Neural cell (in vitro differentiated cells): Measurements from ENCODE around the gene ARHGEF12. TPM values are rescaled to one million over a fixed set of nuclear protein-coding genes. Genes with fewer than 3 reads are reported as not detected.

Experiments used
- H2AFZ ChIP-seq: fragments of 200-600, 300-800 bp; sonication (generic), shearing (Covaris generic); 2 replicates; pipeline ENCODE4 v1.6.0; 2014; ENCODE audit warnings: low read depth, mild to moderate bottlenecking, antibody characterized with exemption, low read length, moderate library complexity
- H3F3A ChIP-seq: fragments of 200-600 bp; shearing (Covaris generic); 2 replicates; pipeline ENCODE4 v1.6.1; 2016; ENCODE audit warnings: mild to moderate bottlenecking, moderate library complexity, mixed read lengths, antibody characterized with exemption, low read length; ENCODE audit not compliant: insufficient read depth, poor library complexity, severe bottlenecking
- H3K27ac ChIP-seq: fragments of 200-600, 300-800 bp; sonication (generic), shearing (Covaris generic); 2 replicates; pipeline ENCODE4 v1.5.1; 2014; ENCODE audit warnings: mild to moderate bottlenecking, low read length, moderate library complexity
- H3K27me3 ChIP-seq: fragments of 300-800, 200-600 bp; sonication (generic), shearing (Covaris generic); 2 replicates; pipeline ENCODE4 v1.6.0; 2014; ENCODE audit warnings: mild to moderate bottlenecking, low read depth, low read length, moderate library complexity; ENCODE audit not compliant: insufficient read depth
- H3K36me3 ChIP-seq: fragments of 300-800, 200-600 bp; sonication (generic), shearing (Covaris generic); 2 replicates; pipeline ENCODE4 v1.5.1; 2014; ENCODE audit warnings: mild to moderate bottlenecking, antibody characterized with exemption, low read length, moderate library complexity; ENCODE audit not compliant: insufficient read depth
- H3K4me2 ChIP-seq: fragments of 300-800, 200-600 bp; sonication (generic), shearing (Covaris generic); 2 replicates; pipeline ENCODE4 v1.6.0; 2014; ENCODE audit warnings: mild to moderate bottlenecking, low read length
- H3K4me3 ChIP-seq: fragments of 300-800, 200-600 bp; sonication (generic), shearing (Covaris generic); 2 replicates; pipeline ENCODE4 v1.5.1; 2014; ENCODE audit warnings: mild to moderate bottlenecking, low read length, moderate library complexity
- H3K79me2 ChIP-seq: fragments of 200-600 bp; shearing (Covaris generic); replicated peaks from 2 replicates; pipeline ENCODE4 v1.6.0; 2014; ENCODE audit warnings: mild to moderate bottlenecking, low read length, moderate library complexity; ENCODE audit not compliant: insufficient read depth
- H3K9ac ChIP-seq: fragments of 300-800, 200-600 bp; sonication (generic), shearing (Covaris generic); 2 replicates; pipeline ENCODE4 v1.6.1; 2016; ENCODE audit warnings: mild to moderate bottlenecking, low read length, mixed read lengths
- H3K9me2 ChIP-seq: fragments of 200-600 bp; shearing (Covaris generic); 2 replicates; pipeline ENCODE4 v1.6.1; 2016; ENCODE audit warnings: mild to moderate bottlenecking, low read length, mixed read lengths; ENCODE audit not compliant: insufficient read depth
- H3K9me3 ChIP-seq: fragments of 200-600, 300-800 bp; sonication (generic), shearing (Covaris generic); 2 replicates; pipeline ENCODE4 v1.6.1; 2016; ENCODE audit warnings: mild to moderate bottlenecking, mixed run types, low read length, moderate library complexity, mixed read lengths
- H4K20me1 ChIP-seq: fragments of 200-600 bp; shearing (Covaris generic); 2 replicates; pipeline ENCODE4 v1.6.1; 2016; ENCODE audit warnings: mild to moderate bottlenecking, mixed run types; ENCODE audit not compliant: insufficient read depth
- EP300 ChIP-seq: fragments of 450-650 bp; conservative IDR thresholded peaks from 2 replicates; pipeline ENCODE4 v1.6.1; 2014; ENCODE audit warnings: antibody characterized with exemption, mild to moderate bottlenecking, moderate library complexity; ENCODE audit not compliant: poor library complexity, severe bottlenecking
- EZH2 ChIP-seq: fragments of 200-600, 300-800 bp; shearing (Covaris generic), sonication (generic); IDR thresholded peaks from 2 replicates; pipeline ENCODE4 v1.6.1; 2014; ENCODE audit warnings: antibody characterized with exemption, low read length, borderline replicate concordance, mild to moderate bottlenecking; ENCODE audit not compliant: insufficient read depth, poor library complexity, severe bottlenecking
- MXI1 ChIP-seq: fragments of 450-650 bp; conservative IDR thresholded peaks from 2 replicates; pipeline ENCODE4 v1.6.1; 2014; ENCODE audit warnings: antibody characterized with exemption, mild to moderate bottlenecking; ENCODE audit not compliant: poor library complexity, severe bottlenecking
- POLR2AphosphoS5 ChIP-seq: IDR thresholded peaks from 2 replicates; pipeline ENCODE4 v1.6.1; 2012
- RAD21 ChIP-seq: fragments of 450-650 bp; conservative IDR thresholded peaks from 2 replicates; pipeline ENCODE4 v1.6.1; 2014; ENCODE audit warnings: antibody characterized with exemption, mild to moderate bottlenecking, moderate library complexity
- REST ChIP-seq: IDR thresholded peaks from 2 replicates; pipeline ENCODE4 v1.6.1; 2012; ENCODE audit warnings: borderline replicate concordance
- SMC3 ChIP-seq: fragments of 450-650 bp; conservative IDR thresholded peaks from 2 replicates; pipeline ENCODE4 v1.6.1; 2014; ENCODE audit warnings: antibody characterized with exemption, mild to moderate bottlenecking, moderate library complexity; ENCODE audit not compliant: poor library complexity
- TAF1 ChIP-seq: IDR thresholded peaks from 2 replicates; pipeline ENCODE4 v1.6.1; 2012; ENCODE audit warnings: low read depth
- polyA plus RNA-seq: library from polyadenylated mRNA; depleted of rRNA; stranded (reverse); fragments of >200 nt; gene quantifications from 2 replicates; pipeline ENCODE4 v1.2.3, GENCODE V29; 2014
- TF ChIP-seq, protein P1 (sequence below): fragments of 450-650 bp; IDR thresholded peaks from 2 replicates; pipeline ENCODE4 v1.5.1; 2014; ENCODE audit warnings: antibody characterized with exemption, mild to moderate bottlenecking, moderate library complexity; ENCODE audit not compliant: poor library complexity, severe bottlenecking

The ARHGEF12 gene
- polyA plus RNA-seq, 1 donor from 2014 or later, result 93.4 TPM

GRCh38 chr11:120327311-120327710 lies 8.9 kb upstream of the ARHGEF12 start:
- Histone ChIP-seq H3K9ac (no peak overlapping the region), H3F3A (peaks cover 5% of the 10 kb centered on the region), H4K20me1 (no peaks in the 10 kb centered on the region), H3K27me3 (no peaks in the 10 kb centered on the region), H3K79me2 (peaks cover 6% of the 10 kb centered on the region), H3K4me3 (peak overlapping the region; percentile 81), H3K9me3 (no peaks in the 10 kb centered on the region), H3K4me2 (peak overlapping the region; percentile 71), H3K27ac (no peak overlapping the region), H2AFZ (no peak overlapping the region), H3K9me2 (no peaks in the 10 kb centered on the region), H3K36me3 (no peaks in the 10 kb centered on the region)
- TF ChIP-seq, protein P1, sequence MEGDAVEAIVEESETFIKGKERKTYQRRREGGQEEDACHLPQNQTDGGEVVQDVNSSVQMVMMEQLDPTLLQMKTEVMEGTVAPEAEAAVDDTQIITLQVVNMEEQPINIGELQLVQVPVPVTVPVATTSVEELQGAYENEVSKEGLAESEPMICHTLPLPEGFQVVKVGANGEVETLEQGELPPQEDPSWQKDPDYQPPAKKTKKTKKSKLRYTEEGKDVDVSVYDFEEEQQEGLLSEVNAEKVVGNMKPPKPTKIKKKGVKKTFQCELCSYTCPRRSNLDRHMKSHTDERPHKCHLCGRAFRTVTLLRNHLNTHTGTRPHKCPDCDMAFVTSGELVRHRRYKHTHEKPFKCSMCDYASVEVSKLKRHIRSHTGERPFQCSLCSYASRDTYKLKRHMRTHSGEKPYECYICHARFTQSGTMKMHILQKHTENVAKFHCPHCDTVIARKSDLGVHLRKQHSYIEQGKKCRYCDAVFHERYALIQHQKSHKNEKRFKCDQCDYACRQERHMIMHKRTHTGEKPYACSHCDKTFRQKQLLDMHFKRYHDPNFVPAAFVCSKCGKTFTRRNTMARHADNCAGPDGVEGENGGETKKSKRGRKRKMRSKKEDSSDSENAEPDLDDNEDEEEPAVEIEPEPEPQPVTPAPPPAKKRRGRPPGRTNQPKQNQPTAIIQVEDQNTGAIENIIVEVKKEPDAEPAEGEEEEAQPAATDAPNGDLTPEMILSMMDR, result no peak
- TF ChIP-seq REST (no peak), EZH2 (no peak), MXI1 (no peak), POLR2AphosphoS5 (no peak), EP300 (no peak), SMC3 (no peak)

DNA sequence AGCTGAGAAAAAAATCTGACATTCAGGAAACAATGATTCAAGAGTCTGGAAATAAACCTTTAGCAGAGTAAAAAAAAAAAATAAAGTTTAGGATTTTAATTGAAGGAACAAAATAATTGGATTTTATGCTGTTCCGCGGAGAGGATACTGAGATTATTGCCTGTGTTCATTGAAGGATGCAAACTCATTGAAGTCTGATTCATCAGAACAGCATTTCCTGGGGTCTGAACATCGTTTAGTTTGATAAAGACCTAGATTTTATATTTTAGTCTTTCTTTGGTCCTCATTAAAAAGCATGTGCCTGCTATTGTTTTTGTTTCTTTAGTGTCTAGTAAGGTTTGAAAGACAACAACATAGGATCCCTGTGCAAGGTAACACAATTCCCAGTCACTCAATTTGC lies 6.7 kb upstream of the ARHGEF12 start:
- no peaks in the 10 kb centered on the region for H4K20me1 ChIP-seq

More for the DNA sequence above, 6.7 kb upstream of the ARHGEF12 start:
- Histone ChIP-seq H3F3A (peaks cover 2% of the 10 kb centered on the region), H3K9me2 (no peaks in the 10 kb centered on the region), H3K36me3 (no peaks in the 10 kb centered on the region), H3K27me3 (no peaks in the 10 kb centered on the region), H3K9me3 (no peaks in the 10 kb centered on the region), H2AFZ (no peak overlapping the region), H3K27ac (no peak overlapping the region), H3K9ac (no peak overlapping the region), H3K79me2 (peaks cover 6% of the 10 kb centered on the region), H3K4me2 (no peak overlapping the region), H3K4me3 (no peak overlapping the region)
- no peak for TF ChIP-seq SMC3
- no peak for TF ChIP-seq RAD21
- TF ChIP-seq EP300, result no peak
- no peak for TF ChIP-seq EZH2
- TF ChIP-seq REST, result no peak
- TF ChIP-seq POLR2AphosphoS5, result no peak
- TF ChIP-seq, protein P1, result no peak
- TF ChIP-seq MXI1, result no peak
- no peak for TF ChIP-seq TAF1
